Panc1 (cell line): ENCODE measurements around the gene ZBTB20. TPM values are rescaled to one million over a fixed set of nuclear protein-coding genes. Genes with fewer than 3 reads are reported as not detected.

Experiments used
- ATAC-seq: fragments of 200-7000 bp; cut with Tn5 transposase; 2 replicates; pipeline ENCODE4 v1.9.1; 2020; ENCODE audit warnings: mild to moderate bottlenecking, moderate library complexity
- BruUV-seq: library from RNA; stranded (reverse); fragments of 400-500 nt; replicated peaks from 2 replicates; lab custom pipeline; 2021; lab: Mats Ljungman, UMichigan
- CTCF ChIA-PET: fragments of 300-600 bp; sonication (Branson Sonifier 250); formaldehyde crosslinking; loops from one replicate; lab custom pipeline; 2022; ENCODE audit warnings: antibody characterized with exemption; lab: Charles Lee
- POLR2A ChIA-PET: fragments of 300-600 bp; sonication (Branson Sonifier 250); formaldehyde crosslinking; loops from one replicate; lab custom pipeline; 2022; ENCODE audit warnings: antibody characterized with exemption; lab: Charles Lee
- DNase-seq: peaks from one replicate; pipeline ENCODE4 v3.0.0-alpha.2; 2010; ENCODE audit warnings: low read depth, low spot score
- H3K27ac ChIP-seq: 2 replicates; pipeline ENCODE4 v1.5.1; 2011; ENCODE audit warnings: mild to moderate bottlenecking, low read length, inconsistent platforms
- H3K27me3 ChIP-seq: fragments of 200-500 bp; sonication (Bioruptor generic); 2 replicates; pipeline ENCODE4 v1.6.0; 2014; ENCODE audit warnings: low read length, inconsistent platforms; ENCODE audit not compliant: control insufficient read depth, insufficient read depth
- H3K36me3 ChIP-seq: fragments of 200-500 bp; sonication (Bioruptor generic); 2 replicates; pipeline ENCODE4 v1.5.1; 2014; ENCODE audit warnings: inconsistent platforms, mild to moderate bottlenecking, low read length, moderate library complexity; ENCODE audit not compliant: control insufficient read depth, insufficient read depth
- H3K4me1 ChIP-seq: 2 replicates; pipeline ENCODE4 v1.5.1; 2011; ENCODE audit warnings: inconsistent platforms, mild to moderate bottlenecking, low read length, moderate library complexity; ENCODE audit not compliant: control insufficient read depth, insufficient read depth
- H3K4me3 ChIP-seq, 2 experiments: 2 replicates each; pipeline ENCODE4 v1.5.1; 2011 to 2012; ENCODE audit warnings: low read depth in 2 of 2, low read length in 2 of 2, mild to moderate bottlenecking in 2 of 2, inconsistent platforms in 1 of 2, moderate library complexity in 1 of 2
- H3K9me3 ChIP-seq: fragments of 200-500 bp; sonication (Bioruptor generic); 2 replicates; pipeline ENCODE4 v1.5.1; 2014; ENCODE audit warnings: low read depth, mild to moderate bottlenecking, inconsistent platforms, low read length, moderate library complexity; ENCODE audit not compliant: control insufficient read depth, insufficient read depth
- POLR2AphosphoS5 ChIP-seq: IDR thresholded peaks from 2 replicates; pipeline ENCODE4 v1.6.1; 2012; ENCODE audit warnings: mild to moderate bottlenecking, low read depth, low read length, moderate library complexity
- SIN3A ChIP-seq: IDR thresholded peaks from 2 replicates; pipeline ENCODE4 v1.6.1; 2012; ENCODE audit warnings: low read depth, mild to moderate bottlenecking, low read length, moderate library complexity, borderline replicate concordance; ENCODE audit not compliant: insufficient read depth
- TCF7L2 ChIP-seq: IDR thresholded peaks from 2 replicates; pipeline ENCODE4 v1.6.1; 2011; ENCODE audit warnings: mild to moderate bottlenecking, low read depth, low read length, inconsistent platforms
- in situ Hi-C: cut with HindIII; loops from 2 replicates; pipeline ENCODE4 v1.10.0; 2016; ENCODE audit warnings: low sequenced_read_pairs, low pct_unique_long_range_greater_than_20kb
- intact Hi-C: fragments of 100-400 bp; cut with micrococcal nuclease; formaldehyde crosslinking; loops from one replicate; pipeline ENCODE4 v1.10.0; 2022; ENCODE audit not compliant: unreplicated experiment
- total RNA-seq: library from RNA; stranded (reverse); gene quantifications from one replicate; pipeline ENCODE4 v1.2.1, GENCODE V29; 2021; ENCODE audit not compliant: unreplicated experiment
- TF ChIP-seq, protein P1 (sequence below), 2 experiments: IDR thresholded peaks; 2 replicates each; pipeline ENCODE4 v1.6.1; 2011 to 2012; ENCODE audit warnings: low read depth in 2 of 2, control low read depth in 1 of 2, low read length in 1 of 2, mild to moderate bottlenecking in 1 of 2, moderate library complexity in 1 of 2; ENCODE audit not compliant: insufficient read depth in 1 of 2

Gene ZBTB20
- total RNA-seq, 1 experiment from 2014 or later = 4.1 TPM

DNA sequence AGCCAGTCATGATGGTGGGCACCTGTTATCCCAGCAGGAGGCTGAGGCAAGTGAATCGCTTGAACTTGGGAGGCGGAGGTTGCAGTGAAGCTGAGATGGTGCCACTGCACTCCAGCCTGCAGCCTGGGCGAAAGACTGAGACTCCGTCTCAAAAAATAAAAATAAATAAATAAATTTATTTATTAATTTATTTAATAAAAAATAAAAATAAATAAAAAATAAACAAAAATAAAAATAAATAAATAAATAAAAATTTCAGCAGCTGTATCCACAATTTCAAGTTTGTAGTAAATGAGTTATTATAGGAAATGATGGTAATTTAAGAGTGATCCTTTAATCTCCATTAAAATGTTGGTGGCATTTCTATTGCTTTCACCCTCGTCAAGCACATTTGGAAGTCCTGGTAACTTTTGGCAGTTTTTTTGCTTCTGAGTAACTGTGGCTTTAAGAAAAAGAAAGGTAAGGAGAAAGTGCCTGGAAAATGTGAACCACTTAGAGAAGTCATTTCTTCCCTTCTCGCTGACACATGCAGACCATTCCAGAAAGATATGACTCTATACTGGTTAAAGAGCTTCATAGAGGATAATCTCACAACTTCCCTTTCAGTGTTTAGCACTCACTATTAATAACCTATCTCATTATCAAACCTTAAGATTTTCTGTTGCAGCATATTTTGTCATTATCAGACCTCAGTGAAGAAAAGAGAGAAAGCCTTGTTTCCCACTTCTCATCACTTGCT, 556.6 kb downstream of the ZBTB20 start:
- Histone ChIP-seq H3K27ac (no peak overlapping the region), H3K36me3 (no peaks in the 10 kb centered on the region), H3K4me1 (no peaks in the 10 kb centered on the region), H3K27me3 (no peaks in the 10 kb centered on the region), H3K4me3 (no peak overlapping the region), H3K9me3 (peaks cover 3% of the 10 kb centered on the region; the same call in 1 of the 2 replicates)
- ChIA-PET CTCF (no interaction called here), POLR2A (no interaction called here)
- DNase-seq (no peak), ATAC-seq (no peak)
- intact Hi-C loops = no loop called here
- in situ Hi-C loops = no loop called here
- TF ChIP-seq, protein P1, sequence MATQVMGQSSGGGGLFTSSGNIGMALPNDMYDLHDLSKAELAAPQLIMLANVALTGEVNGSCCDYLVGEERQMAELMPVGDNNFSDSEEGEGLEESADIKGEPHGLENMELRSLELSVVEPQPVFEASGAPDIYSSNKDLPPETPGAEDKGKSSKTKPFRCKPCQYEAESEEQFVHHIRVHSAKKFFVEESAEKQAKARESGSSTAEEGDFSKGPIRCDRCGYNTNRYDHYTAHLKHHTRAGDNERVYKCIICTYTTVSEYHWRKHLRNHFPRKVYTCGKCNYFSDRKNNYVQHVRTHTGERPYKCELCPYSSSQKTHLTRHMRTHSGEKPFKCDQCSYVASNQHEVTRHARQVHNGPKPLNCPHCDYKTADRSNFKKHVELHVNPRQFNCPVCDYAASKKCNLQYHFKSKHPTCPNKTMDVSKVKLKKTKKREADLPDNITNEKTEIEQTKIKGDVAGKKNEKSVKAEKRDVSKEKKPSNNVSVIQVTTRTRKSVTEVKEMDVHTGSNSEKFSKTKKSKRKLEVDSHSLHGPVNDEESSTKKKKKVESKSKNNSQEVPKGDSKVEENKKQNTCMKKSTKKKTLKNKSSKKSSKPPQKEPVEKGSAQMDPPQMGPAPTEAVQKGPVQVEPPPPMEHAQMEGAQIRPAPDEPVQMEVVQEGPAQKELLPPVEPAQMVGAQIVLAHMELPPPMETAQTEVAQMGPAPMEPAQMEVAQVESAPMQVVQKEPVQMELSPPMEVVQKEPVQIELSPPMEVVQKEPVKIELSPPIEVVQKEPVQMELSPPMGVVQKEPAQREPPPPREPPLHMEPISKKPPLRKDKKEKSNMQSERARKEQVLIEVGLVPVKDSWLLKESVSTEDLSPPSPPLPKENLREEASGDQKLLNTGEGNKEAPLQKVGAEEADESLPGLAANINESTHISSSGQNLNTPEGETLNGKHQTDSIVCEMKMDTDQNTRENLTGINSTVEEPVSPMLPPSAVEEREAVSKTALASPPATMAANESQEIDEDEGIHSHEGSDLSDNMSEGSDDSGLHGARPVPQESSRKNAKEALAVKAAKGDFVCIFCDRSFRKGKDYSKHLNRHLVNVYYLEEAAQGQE (IDR thresholded peaks at IDR 0.05; ENCODE audit: insufficient read depth in 1 of 2, low read depth in 2 of 2, low read length in 1 of 2) = no peak
- TF ChIP-seq POLR2AphosphoS5 (no peak), TCF7L2 (no peak), SIN3A (no peak)
- BruUV-seq = no TSS peak

- no peaks in the 10 kb centered on the region for H3K4me1 ChIP-seq
- no TSS peak for BruUV-seq
Measured at GRCh38 chr3:114587986-114588385, 559.1 kb downstream of the ZBTB20 start.

More at GRCh38 chr3:114587986-114588385, 559.1 kb downstream of the ZBTB20 start:
- Histone ChIP-seq H3K4me3 (no peak overlapping the region), H3K27ac (no peak overlapping the region), H3K36me3 (no peaks in the 10 kb centered on the region), H3K27me3 (no peaks in the 10 kb centered on the region), H3K9me3 (peaks cover 3% of the 10 kb centered on the region; the same call in 1 of the 2 replicates)
- CTCF ChIA-PET = no interaction called here
- intact Hi-C loops = no loop called here
- ATAC-seq (no peak), DNase-seq (no peak)
- POLR2A ChIA-PET = no interaction called here
- in situ Hi-C loops = no loop called here
- TF ChIP-seq, protein P1 (IDR thresholded peaks at IDR 0.05; ENCODE audit: insufficient read depth in 1 of 2, low read depth in 2 of 2, low read length in 1 of 2) = no peak
- no peak for TF ChIP-seq TCF7L2
